IMR-90 (cell line): ENCODE measurements around the gene PTPRG. TPM values are rescaled to one million over a fixed set of nuclear protein-coding genes. Genes with fewer than 3 reads are reported as not detected.

ENCODE experiments used
- ATAC-seq: fragments of 200-7000 bp; cut with Tn5 transposase; 2 replicates; pipeline ENCODE4 v1.9.1; 2020; ENCODE audit warnings: low read depth, mild to moderate bottlenecking, moderate library complexity
- BruUV-seq: library from RNA; stranded (reverse); fragments of 400-500 nt; replicated peaks from 2 replicates; lab custom pipeline; 2021; lab: Mats Ljungman, UMichigan
- CTCF ChIA-PET: fragments of 300-600 bp; formaldehyde crosslinking; extraction: SDS; loops from one replicate; lab custom pipeline; 2021; ENCODE audit warnings: antibody characterized with exemption; lab: Yijun Ruan, JAX
- POLR2A ChIA-PET: fragments of 300-600 bp; sonication (Branson Sonifier 250); formaldehyde crosslinking; loops from one replicate; lab custom pipeline; 2022; ENCODE audit warnings: antibody characterized with exemption; ENCODE audit not compliant: unreplicated experiment; lab: Charles Lee
- DNase-seq: peaks from one replicate; pipeline ENCODE4 v3.0.0; 2013
- H2AFZ ChIP-seq: replicated peaks from 2 replicates; pipeline ENCODE3; 2013; ENCODE audit warnings: low read length, mild to moderate bottlenecking; ENCODE audit not compliant: poor library complexity
- H2AK5ac ChIP-seq: 2 replicates; pipeline ENCODE4 v1.6.1; 2013; ENCODE audit warnings: low read depth, low read length, inconsistent platforms
- H2AK9ac ChIP-seq: replicated peaks from 2 replicates; pipeline ENCODE3; 2013; ENCODE audit warnings: mild to moderate bottlenecking, low read depth, low read length, moderate library complexity; ENCODE audit not compliant: poor library complexity
- H2BK120ac ChIP-seq: 2 replicates; pipeline ENCODE4 v1.6.1; 2013; ENCODE audit warnings: low read depth, low read length, inconsistent platforms
- H2BK15ac ChIP-seq: 3 replicates; pipeline ENCODE4 v1.6.1; 2013; ENCODE audit warnings: low read depth, low read length, inconsistent platforms
- H2BK20ac ChIP-seq: 2 replicates; pipeline ENCODE4 v1.6.1; 2013; ENCODE audit warnings: low read depth, mild to moderate bottlenecking, inconsistent platforms, low read length, moderate library complexity
- H2BK5ac ChIP-seq: 2 replicates; pipeline ENCODE4 v1.6.1; 2013; ENCODE audit warnings: mild to moderate bottlenecking, low read depth, low read length, inconsistent platforms; ENCODE audit not compliant: poor library complexity, severe bottlenecking
- H3K14ac ChIP-seq: replicated peaks from 2 replicates; pipeline ENCODE4 v1.6.1; 2013; ENCODE audit warnings: low read depth, low read length, inconsistent platforms
- H3K18ac ChIP-seq: 2 replicates; pipeline ENCODE4 v1.6.1; 2013; ENCODE audit warnings: low read depth, low read length, control low read depth
- H3K23ac ChIP-seq: 2 replicates; pipeline ENCODE4 v1.6.1; 2013; ENCODE audit warnings: low read depth, low read length, inconsistent platforms
- H3K27ac ChIP-seq: 2 replicates; pipeline ENCODE4 v1.5.1; 2013; ENCODE audit warnings: mild to moderate bottlenecking, control low read depth, low read length; ENCODE audit not compliant: insufficient read depth
- H3K27me3 ChIP-seq: 2 replicates; pipeline ENCODE4 v1.6.1; 2013; ENCODE audit warnings: low read length; ENCODE audit not compliant: control insufficient read depth, insufficient read depth
- H3K36me3 ChIP-seq: 2 replicates; pipeline ENCODE4 v1.6.1; 2013; ENCODE audit warnings: low read length, mixed read lengths; ENCODE audit not compliant: control insufficient read depth, insufficient read depth
- H3K4ac ChIP-seq: 2 replicates; pipeline ENCODE4 v1.6.1; 2013; ENCODE audit warnings: low read depth, low read length, inconsistent platforms
- H3K4me1 ChIP-seq: 2 replicates; pipeline ENCODE4 v1.6.1; 2013; ENCODE audit warnings: low read length, mixed read lengths; ENCODE audit not compliant: control insufficient read depth, insufficient read depth
- H3K4me2 ChIP-seq: 2 replicates; pipeline ENCODE4 v1.6.1; 2013; ENCODE audit warnings: low read depth, mild to moderate bottlenecking, control low read depth, low read length, moderate library complexity
- H3K4me3 ChIP-seq: 2 replicates; pipeline ENCODE4 v1.5.1; 2013; ENCODE audit warnings: low read depth, mild to moderate bottlenecking, control low read depth, low read length, moderate library complexity; ENCODE audit not compliant: insufficient read depth
- H3K56ac ChIP-seq: 2 replicates; pipeline ENCODE4 v1.6.1; 2013; ENCODE audit warnings: low read length, inconsistent platforms; ENCODE audit not compliant: insufficient read depth; ENCODE audit errors: extremely low read depth
- H3K79me1 ChIP-seq, 2 experiments: 2 replicates each; pipeline ENCODE4 v1.6.1; 2013; ENCODE audit warnings: low read length in 2 of 2, inconsistent platforms in 1 of 2, low read depth in 1 of 2
- H3K9ac ChIP-seq: 2 replicates; pipeline ENCODE4 v1.6.1; 2013; ENCODE audit warnings: low read depth, low read length, control low read depth
- H3K9me1 ChIP-seq: 2 replicates; pipeline ENCODE4 v1.6.1; 2013; ENCODE audit warnings: low read length, inconsistent platforms; ENCODE audit not compliant: insufficient read depth
- H3K9me3 ChIP-seq: 2 replicates; pipeline ENCODE4 v1.6.1; 2013; ENCODE audit warnings: low read length; ENCODE audit not compliant: control insufficient read depth, insufficient read depth
- H4K20me1 ChIP-seq: 2 replicates; pipeline ENCODE4 v1.6.1; 2013; ENCODE audit warnings: low read length, inconsistent platforms; ENCODE audit not compliant: insufficient read depth
- H4K5ac ChIP-seq: 2 replicates; pipeline ENCODE4 v1.6.1; 2013; ENCODE audit warnings: mild to moderate bottlenecking, low read depth, low read length, control low read depth
- H4K8ac ChIP-seq, 2 experiments: 2 replicates each; pipeline ENCODE4 v1.6.1; 2013; ENCODE audit warnings: low read depth in 2 of 2, low read length in 2 of 2, control low read depth in 1 of 2, inconsistent platforms in 1 of 2
- H4K91ac ChIP-seq: 2 replicates; pipeline ENCODE4 v1.6.1; 2013; ENCODE audit warnings: low read depth, low read length, inconsistent platforms; ENCODE audit not compliant: insufficient read depth
- BHLHE40 ChIP-seq: fragments of 150-350 bp; IDR thresholded peaks from 2 replicates; pipeline ENCODE4 v1.6.1; 2016; ENCODE audit warnings: mild to moderate bottlenecking, low read depth, low read length
- CEBPB ChIP-seq: IDR thresholded peaks from 2 replicates; pipeline ENCODE4 v1.6.1; 2012; ENCODE audit warnings: low read depth, low read length, improper control_type of control experiment
- CHD1 ChIP-seq: IDR thresholded peaks from 2 replicates; pipeline ENCODE4 v1.6.1; 2012; ENCODE audit warnings: low read depth, low read length, improper control_type of control experiment
- CTCF ChIP-seq: conservative IDR thresholded peaks from 2 replicates; pipeline ENCODE4 v1.5.1; 2012; ENCODE audit warnings: mild to moderate bottlenecking, low read depth, low read length, improper control_type of control experiment
- ELK1 ChIP-seq: fragments of 150-350 bp; IDR thresholded peaks from 2 replicates; pipeline ENCODE4 v1.6.1; 2016; ENCODE audit warnings: low read depth, mild to moderate bottlenecking, low read length, moderate library complexity, borderline replicate concordance
- FOS ChIP-seq: fragments of 150-350 bp; IDR thresholded peaks from 2 replicates; pipeline ENCODE4 v1.6.1; 2016; ENCODE audit warnings: low read depth, low read length
- MAFK ChIP-seq: IDR thresholded peaks from 2 replicates; pipeline ENCODE4 v1.6.1; 2012; ENCODE audit warnings: low read depth, low read length, improper control_type of control experiment
- MAZ ChIP-seq: IDR thresholded peaks from 2 replicates; pipeline ENCODE4 v1.6.1; 2012; ENCODE audit warnings: low read depth, mild to moderate bottlenecking, low read length, improper control_type of control experiment, moderate library complexity, borderline replicate concordance
- MXI1 ChIP-seq: IDR thresholded peaks from 2 replicates; pipeline ENCODE4 v1.6.1; 2012; ENCODE audit warnings: low read depth, mild to moderate bottlenecking, low read length, moderate library complexity, borderline replicate concordance
- NFE2L2 ChIP-seq: fragments of 150-350 bp; IDR thresholded peaks from 2 replicates; pipeline ENCODE4 v1.6.1; 2016; ENCODE audit warnings: low read depth, mild to moderate bottlenecking, low read length
- POLR2A ChIP-seq: IDR thresholded peaks from 2 replicates; pipeline ENCODE4 v1.6.1; 2012; ENCODE audit warnings: mild to moderate bottlenecking, low read depth, low read length
- RAD21 ChIP-seq: IDR thresholded peaks from 2 replicates; pipeline ENCODE4 v1.6.1; 2012; ENCODE audit warnings: low read length, improper control_type of control experiment
- RCOR1 ChIP-seq: IDR thresholded peaks from 2 replicates; pipeline ENCODE4 v1.6.1; 2012; ENCODE audit warnings: mild to moderate bottlenecking, low read length, improper control_type of control experiment; ENCODE audit not compliant: insufficient replicate concordance
- RFX5 ChIP-seq: IDR thresholded peaks from 2 replicates; pipeline ENCODE4 v1.8.0; 2012; ENCODE audit warnings: low read depth, mild to moderate bottlenecking, low read length, moderate library complexity
- SMC3 ChIP-seq: fragments of 150-350 bp; IDR thresholded peaks from 2 replicates; pipeline ENCODE4 v1.6.1; 2016; ENCODE audit warnings: low read depth, mild to moderate bottlenecking, antibody characterized with exemption, low read length, moderate library complexity
- WGBS, 2 experiments: methylation state at CpG; one replicate each; pipeline versions ENCODE4 v1.1.5 to v1.1.7; 2013; ENCODE audit warnings: missing lambda C conversion rate in 2 of 2; ENCODE audit not compliant: insufficient read length in 1 of 2; ENCODE audit errors: extremely low coverage in 2 of 2; 5-methylcytosine and 5-hydroxymethylcytosine counted together
- dilution Hi-C: fragments of 300-500 bp; cut with HindIII; formaldehyde crosslinking; loops from one replicate; pipeline ENCODE4 v1.14.3; 2018; ENCODE audit warnings: low sequenced_read_pairs; ENCODE audit not compliant: unreplicated experiment
- in situ Hi-C: fragments of 300-500 bp; cut with MboI; formaldehyde crosslinking; loops from 3 replicates; pipeline ENCODE4 v1.14.3; 2019; ENCODE audit warnings: low sequenced_read_pairs, inconsistent platforms, mixed read lengths
- intact Hi-C: fragments of 100-400 bp; cut with micrococcal nuclease; formaldehyde crosslinking; loops from 2 replicates; pipeline ENCODE4 v1.10.0; 2022
- polyA plus RNA-seq, 3 experiments: library from polyadenylated mRNA; depleted of rRNA; stranded (reverse); fragments of >200 nt; gene quantifications; 2 replicates each; pipeline ENCODE4 v1.2.3, GENCODE V29; 2012; ENCODE audit warnings: low replicate concordance in 1 of 3
- total RNA-seq: library from RNA; depleted of rRNA; stranded (reverse); fragments of >200 nt; gene quantifications from 2 replicates; pipeline ENCODE4 v1.2.3, GENCODE V29; 2012
- TF ChIP-seq, protein P1 (sequence below): fragments of 150-350 bp; IDR thresholded peaks from 2 replicates; pipeline ENCODE4 v1.6.1; 2017; ENCODE audit warnings: mild to moderate bottlenecking, antibody characterized with exemption, low read length, low read depth

PTPRG gene
- total and polyA plus RNA-seq, 2 of the 4 experiments (the other 2 are of a cell fraction), result 7.7 to 31.0 TPM

GRCh38 chr3:62039586-62039985 is 478.2 kb downstream of the PTPRG start:
- Histone ChIP-seq H3K9me1 (no peaks in the 10 kb centered on the region), H4K20me1 (peaks cover 6% of the 10 kb centered on the region; the same call in 1 of the 2 replicates), H3K36me3 (no peaks in the 10 kb centered on the region), H2BK120ac (no peak overlapping the region), H3K4me2 (no peak overlapping the region), H4K8ac (no peak overlapping the region), H3K79me1 (peaks cover 5 to 11% of the 10 kb centered on the region in 2 experiments; a peak in 1 of 4 replicates), H3K23ac (no peak overlapping the region), H2BK5ac (no peak overlapping the region), H3K4me1 (no peaks in the 10 kb centered on the region), H4K91ac (no peak overlapping the region), H2AFZ (no peak overlapping the region), H3K18ac (no peak overlapping the region), H2BK20ac (no peak overlapping the region), H3K9me3 (no peaks in the 10 kb centered on the region), H2BK15ac (no peak overlapping the region), H2AK9ac (no peak overlapping the region), H4K5ac (no peak overlapping the region), H3K27ac (no peak overlapping the region), H3K4me3 (no peak overlapping the region), H3K56ac (no peak overlapping the region), H3K14ac (no peak overlapping the region), H3K27me3 (no peaks in the 10 kb centered on the region), H3K4ac (no peak overlapping the region), H2AK5ac (no peak overlapping the region), H3K9ac (no peak overlapping the region)
- ATAC-seq, result no peak
- TF ChIP-seq BHLHE40 (no peak), CHD1 (no peak), RCOR1 (no peak), FOS (no peak), SMC3 (no peak), POLR2A (no peak), MAZ (no peak), NFE2L2 (no peak), RFX5 (no peak), MAFK (no peak), MXI1 (no peak), CEBPB (no peak), ELK1 (no peak), RAD21 (no peak), CTCF (no peak)
- TF ChIP-seq, protein P1, sequence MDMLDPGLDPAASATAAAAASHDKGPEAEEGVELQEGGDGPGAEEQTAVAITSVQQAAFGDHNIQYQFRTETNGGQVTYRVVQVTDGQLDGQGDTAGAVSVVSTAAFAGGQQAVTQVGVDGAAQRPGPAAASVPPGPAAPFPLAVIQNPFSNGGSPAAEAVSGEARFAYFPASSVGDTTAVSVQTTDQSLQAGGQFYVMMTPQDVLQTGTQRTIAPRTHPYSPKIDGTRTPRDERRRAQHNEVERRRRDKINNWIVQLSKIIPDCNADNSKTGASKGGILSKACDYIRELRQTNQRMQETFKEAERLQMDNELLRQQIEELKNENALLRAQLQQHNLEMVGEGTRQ, result no peak
- in situ Hi-C loops, result no loop called here
- DNase-seq, result no peak
- intact Hi-C loops, result loop anchor here (5.0 kb wide), 1 partner anchor 63 kb away; no protein-coding TSS in a partner anchor
- ChIA-PET POLR2A (no interaction called here), CTCF (no interaction called here)
- no TSS peak for BruUV-seq
- no CpG with 5 or more reads among the region's 7 CpGs for WGBS, 2 experiments
- dilution Hi-C loops, result no loop called here
